HepG2 (cell line): Measurements from ENCODE around the gene CAPN9. TPM values are rescaled to one million over a fixed set of nuclear protein-coding genes. Genes with fewer than 3 reads are reported as not detected.

Experiments used
- ATAC-seq: fragments of 200-7000 bp; cut with Tn5 transposase; 3 replicates; pipeline ENCODE4 v1.9.1; 2020; ENCODE audit warnings: mild to moderate bottlenecking, moderate library complexity
- BruUV-seq: library from RNA; stranded (reverse); fragments of 400-500 nt; replicated peaks from 2 replicates; lab custom pipeline; 2021; lab: Mats Ljungman, UMichigan
- CTCF ChIA-PET: fragments of 300-600 bp; formaldehyde crosslinking; extraction: SDS; loops from one replicate; lab custom pipeline; 2021; ENCODE audit warnings: low total read pairs, inconsistent platforms, low intra/inter-chr PET ratio; lab: Yijun Ruan, JAX
- POLR2A ChIA-PET: fragments of 350-600 bp; sonication (Branson Sonifier 250); formaldehyde crosslinking; loops from one replicate; lab custom pipeline; 2020; ENCODE audit warnings: antibody characterized with exemption, inconsistent platforms; lab: Yijun Ruan, JAX
- DNase-seq: peaks from one replicate; pipeline ENCODE4 v3.0.0-alpha.2; 2015; ENCODE audit warnings: low spot score
- FAIRE-seq: peaks from 3 replicates; lab custom pipeline; 2011; peaks lifted over from hg19 to GRCh38; lab: Jason Lieb, UNC
- H2AFZ ChIP-seq: one replicate; pipeline ENCODE4 v1.6.1; 2011; ENCODE audit warnings: low read length, inconsistent platforms
- H3K27ac ChIP-seq: fragments of 300-600 bp; 3 replicates; pipeline ENCODE4 v1.8.0; 2011; ENCODE audit warnings: mixed run types, mild to moderate bottlenecking, mixed read lengths, low read length, inconsistent platforms; ENCODE audit not compliant: insufficient read depth; ENCODE audit errors: extremely low read length
- H3K27me3 ChIP-seq, 2 experiments: fragments of 200-600 bp in 1 of 2; 2 replicates in 1 of 2; 3 replicates in 1 of 2; pipeline versions ENCODE4 v1.6.0 to v1.8.0; 2011; ENCODE audit warnings: low read length in 2 of 2, mild to moderate bottlenecking in 2 of 2, moderate library complexity in 2 of 2, inconsistent platforms in 1 of 2; ENCODE audit not compliant: insufficient read depth in 2 of 2, control insufficient read depth in 1 of 2
- H3K36me3 ChIP-seq, 2 experiments: fragments of 200-600 bp in 1 of 2; replicated peaks in 1 of 2; 2 replicates in 1 of 2; 3 replicates in 1 of 2; pipeline versions ENCODE4 v1.5.1 to v1.8.0; 2011; ENCODE audit warnings: low read length in 2 of 2, inconsistent platforms in 1 of 2; ENCODE audit not compliant: insufficient read depth in 2 of 2, control insufficient read depth in 1 of 2
- H3K4me1 ChIP-seq: 2 replicates; pipeline ENCODE4 v1.5.1; 2012; ENCODE audit warnings: low read length, inconsistent platforms; ENCODE audit not compliant: insufficient read depth
- H3K4me2 ChIP-seq: 2 replicates; pipeline ENCODE4 v1.6.0; 2011; ENCODE audit warnings: low read depth, low read length, inconsistent platforms
- H3K4me3 ChIP-seq, 3 experiments: fragments of 200-600 bp in 1 of 3; sonication (generic), shearing (Covaris generic) in 1 of 3; replicated peaks in 1 of 3; 2 replicates each; pipeline ENCODE4 v1.5.1; 2011 to 2016; ENCODE audit warnings: low read length in 3 of 3, inconsistent platforms in 2 of 3, low read depth in 2 of 3, mild to moderate bottlenecking in 2 of 3, control low read depth in 1 of 3, mixed read lengths in 1 of 3; ENCODE audit not compliant: insufficient read depth in 1 of 3
- H3K79me2 ChIP-seq: one replicate; pipeline ENCODE4 v1.6.1; 2011; ENCODE audit warnings: low read length, inconsistent platforms; ENCODE audit not compliant: insufficient read depth
- H3K9ac ChIP-seq: 2 replicates; pipeline ENCODE4 v1.6.0; 2011; ENCODE audit warnings: mild to moderate bottlenecking, low read depth, low read length, inconsistent platforms; ENCODE audit not compliant: insufficient read depth
- H3K9me3 ChIP-seq: 2 replicates; pipeline ENCODE4 v1.5.1; 2012; ENCODE audit warnings: mild to moderate bottlenecking, low read length
- H4K20me1 ChIP-seq: 2 replicates; pipeline ENCODE4 v1.6.0; 2011; ENCODE audit warnings: inconsistent platforms, mild to moderate bottlenecking, low read length, moderate library complexity; ENCODE audit not compliant: insufficient read depth
- FOXA1 ChIP-seq, 2 experiments: fragments of 450-650 bp in 1 of 2; sonication (generic) in 1 of 2; formaldehyde crosslinking in 1 of 2; IDR thresholded peaks; 2 replicates each; pipeline versions ENCODE4 v1.4.0 to v1.6.1; 2016 to 2020; ENCODE audit warnings: missing genetic modification reagents in 1 of 2
- KLF12 ChIP-seq: sonication (generic); formaldehyde crosslinking; IDR thresholded peaks from 2 replicates; pipeline ENCODE4 v1.4.0; 2020; ENCODE audit warnings: missing genetic modification reagents, borderline replicate concordance
- MAF1 ChIP-seq: sonication (generic); formaldehyde crosslinking; IDR thresholded peaks from 2 replicates; pipeline ENCODE4 v1.5.0; 2020; ENCODE audit warnings: missing genetic modification reagents, borderline replicate concordance
- MXI1 ChIP-seq: IDR thresholded peaks from 3 replicates; pipeline ENCODE4 v1.6.1; 2012; ENCODE audit warnings: low read depth, low read length, inconsistent platforms, borderline replicate concordance
- PITX1 ChIP-seq: sonication (generic); formaldehyde crosslinking; IDR thresholded peaks from 2 replicates; pipeline ENCODE4 v1.5.1; 2020; ENCODE audit warnings: mild to moderate bottlenecking, missing genetic modification reagents
- TAF1 ChIP-seq: sonication (generic); formaldehyde crosslinking; IDR thresholded peaks from 2 replicates; pipeline ENCODE4 v1.4.0; 2020; ENCODE audit warnings: missing genetic modification reagents
- ZBTB25 ChIP-seq: IDR thresholded peaks from 2 replicates; pipeline ENCODE4 v1.6.1; 2018; ENCODE audit warnings: missing genetic modification reagents
- ZKSCAN8 ChIP-seq: IDR thresholded peaks from 2 replicates; pipeline ENCODE4 v1.6.1; 2016; ENCODE audit warnings: borderline replicate concordance, missing genetic modification reagents, missing compliant biosample characterization
- ZNF136 ChIP-seq: sonication (generic); formaldehyde crosslinking; IDR thresholded peaks from 2 replicates; pipeline ENCODE4 v1.8.1; 2022; ENCODE audit warnings: low read depth, mild to moderate bottlenecking, moderate library complexity, missing genetic modification reagents
- ZNF180 ChIP-seq: sonication (generic); formaldehyde crosslinking; IDR thresholded peaks from 2 replicates; pipeline ENCODE4 v1.4.0; 2020; ENCODE audit warnings: low read depth, missing genetic modification reagents, borderline replicate concordance
- ZNF607 ChIP-seq: sonication (generic); formaldehyde crosslinking; IDR thresholded peaks from 2 replicates; pipeline ENCODE4 v1.5.1; 2020; ENCODE audit warnings: missing genetic modification reagents, mild to moderate bottlenecking, borderline replicate concordance
- ZSCAN12 ChIP-seq: sonication (generic); formaldehyde crosslinking; IDR thresholded peaks from 2 replicates; pipeline ENCODE4 v1.9.0; 2021; ENCODE audit warnings: mild to moderate bottlenecking, missing genetic modification reagents
- WGBS: methylation state at CpG from one replicate; pipeline ENCODE4 v1.1.6; 2017; ENCODE audit warnings: low lambda C conversion rate; 5-methylcytosine and 5-hydroxymethylcytosine counted together
- in situ Hi-C: cut with HindIII; loops from 2 replicates; pipeline ENCODE4 v1.10.0; 2017; ENCODE audit warnings: low pct_unique_long_range_greater_than_20kb; ENCODE audit not compliant: extremely low pct_ligation_motif_present
- intact Hi-C: fragments of 100-400 bp; cut with micrococcal nuclease; formaldehyde crosslinking; loops from one replicate; pipeline ENCODE4 v1.10.0; 2022; ENCODE audit not compliant: unreplicated experiment
- polyA plus RNA-seq, 8 experiments: library from polyadenylated mRNA; depleted of rRNA in 3 of 8; stranded (reverse) in 7 of 8; unstranded in 1 of 8; fragments of >200 nt; fragmentation: Illumina TruSeq in 4 of 8; extraction: Trizol in 4 of 8; gene quantifications; 2 replicates each; pipeline versions ENCODE4 v1.2.1 to v1.2.3, GENCODE V29; 2011 to 2016; ENCODE audit warnings: low read depth in 4 of 8, missing spikeins in 1 of 8, mixed read lengths in 1 of 8; ENCODE audit not compliant: insufficient read depth in 1 of 8
- total RNA-seq, 5 experiments: library from RNA; depleted of rRNA; stranded (reverse); fragments of >200 nt; fragmentation: Illumina TruSeq; extraction: Trizol; gene quantifications; 2 replicates each; pipeline ENCODE4 v1.2.3, GENCODE V29; 2016; ENCODE audit warnings: low read depth in 1 of 5
- TF ChIP-seq, protein P1 (sequence below): sonication (generic); formaldehyde crosslinking; IDR thresholded peaks from 2 replicates; pipeline ENCODE4 v1.4.0; 2020; ENCODE audit warnings: missing genetic modification reagents
- TF ChIP-seq, protein P2 (sequence below): IDR thresholded peaks from 2 replicates; pipeline ENCODE4 v1.6.1; 2016
- TF ChIP-seq, protein P3 (sequence below): sonication (generic); formaldehyde crosslinking; IDR thresholded peaks from 2 replicates; pipeline ENCODE4 v1.4.0; 2020; ENCODE audit warnings: missing genetic modification reagents, borderline replicate concordance

Gene CAPN9
- total and polyA plus RNA-seq, 2 of the 13 experiments (the other 11 are each of a cell fraction or from before 2014, with no cell fraction given): 0.04 to 0.31 TPM

DNA sequence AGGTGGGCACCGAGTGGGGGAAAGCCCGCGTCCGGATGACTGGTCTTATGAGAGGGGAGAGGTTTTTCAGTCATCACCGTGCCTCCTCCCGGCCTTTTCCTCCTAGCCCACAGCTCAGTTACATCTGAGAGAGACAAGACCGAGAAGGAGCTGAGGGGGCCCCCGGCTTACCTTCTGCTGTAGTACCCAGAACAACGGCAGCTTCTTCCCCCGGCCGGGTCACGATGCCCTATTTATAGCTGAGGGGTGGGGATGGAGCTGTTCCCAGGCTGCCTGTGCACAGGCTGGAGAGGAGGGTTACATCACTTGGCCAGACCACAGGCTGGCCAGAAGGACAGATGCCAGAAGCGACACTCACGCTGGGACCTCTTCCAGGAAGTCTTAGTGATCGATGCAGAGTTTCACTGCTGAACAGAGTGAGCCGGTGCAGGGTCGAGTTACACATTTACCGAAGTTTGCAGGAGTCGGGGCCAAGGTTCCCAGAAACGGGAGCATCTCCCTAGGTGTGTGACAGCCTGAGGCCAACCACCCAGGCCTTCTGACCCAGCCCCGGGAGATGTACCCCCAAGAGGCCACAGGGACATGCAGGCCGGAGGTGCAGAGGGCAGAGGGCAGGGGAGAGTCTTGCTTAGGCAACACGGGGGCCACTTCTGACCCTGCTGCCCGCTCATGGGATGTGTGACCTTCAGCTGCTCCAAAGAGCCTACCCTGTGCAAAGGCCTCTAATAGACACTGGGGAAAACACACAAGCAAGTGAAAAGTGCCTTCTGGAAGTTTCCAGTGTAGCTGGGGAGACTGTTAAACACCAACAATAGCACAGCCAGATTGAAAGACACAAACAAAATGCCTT is 33.0 kb upstream of the CAPN9 start, which contains the start of gene AGT:
Gene AGT, minus strand, starts transcription at position 208 of the 850 bp plus-strand sequence. CDS start 3,299 bp downstream, outside the sequence.
- in situ Hi-C loops: no loop called here
- H3K9ac ChIP-seq: peak within 1 kb of the TSS; percentile 91
- FAIRE-seq: peak; percentile 95
- intact Hi-C loops: loop anchor here (1.0 to 10.0 kb wide), 5 partner anchors 15 to 261 kb away; partner anchors contain the start of genes ARV1 and TTC13
- H3K4me3 ChIP-seq: peak within 1 kb of the TSS; percentile 83 to 92 (median 90)
- H3K9me3 ChIP-seq: no peaks in the 10 kb centered on the region
- peak within 1 kb of the TSS; percentile 36 for H2AFZ ChIP-seq
- H3K79me2 ChIP-seq: peaks cover 50% of the 10 kb centered on the region
- H3K27ac ChIP-seq: peak within 1 kb of the TSS; percentile 93
- WGBS: 2% methylated on average over 6 of the region's 24 CpGs
- peaks cover 0 to 2% of the 10 kb centered on the region in 2 experiments; a peak in 1 of 5 replicates for H3K27me3 ChIP-seq
- ATAC-seq: peak; percentile 85
- H3K36me3 ChIP-seq: peaks cover 7 to 19% of the 10 kb centered on the region in 2 experiments
- DNase-seq: peak; percentile 95
- BruUV-seq: no TSS peak
- H3K4me1 ChIP-seq: peaks cover 61% of the 10 kb centered on the region
- ChIA-PET POLR2A (interaction anchor here (0.8 to 7.9 kb wide), 22 partner anchors 10 to 522 kb away, joined by 3 to 110 read pairs (median 5); partner anchors contain the start of genes CAPN9 and COG2), CTCF (no interaction called here)
- H3K4me2 ChIP-seq: peak within 1 kb of the TSS; percentile 97
- peaks cover 42% of the 10 kb centered on the region for H4K20me1 ChIP-seq
- peak; percentile 94; the same call in 1 of the 2 replicates for TF ChIP-seq ZKSCAN8 (CRISPR knock-in tag)
- no peak for TF ChIP-seq FOXA1 (IDR thresholded peaks at IDR 0.05)
- 0 out of 2 replicates have a peak, but pooled peaks have one; percentile 59 for TF ChIP-seq FOXA1 (CRISPR knock-in tag; IDR thresholded peaks at IDR 0.05)
- no peak for TF ChIP-seq ZSCAN12 (CRISPR knock-in tag)
- peak; percentile 87 for TF ChIP-seq ZBTB25 (CRISPR knock-in tag)
- TF ChIP-seq TAF1 (CRISPR knock-in tag): peak; percentile 88
- no peak for TF ChIP-seq ZNF607 (CRISPR knock-in tag)
- TF ChIP-seq, protein P1, sequence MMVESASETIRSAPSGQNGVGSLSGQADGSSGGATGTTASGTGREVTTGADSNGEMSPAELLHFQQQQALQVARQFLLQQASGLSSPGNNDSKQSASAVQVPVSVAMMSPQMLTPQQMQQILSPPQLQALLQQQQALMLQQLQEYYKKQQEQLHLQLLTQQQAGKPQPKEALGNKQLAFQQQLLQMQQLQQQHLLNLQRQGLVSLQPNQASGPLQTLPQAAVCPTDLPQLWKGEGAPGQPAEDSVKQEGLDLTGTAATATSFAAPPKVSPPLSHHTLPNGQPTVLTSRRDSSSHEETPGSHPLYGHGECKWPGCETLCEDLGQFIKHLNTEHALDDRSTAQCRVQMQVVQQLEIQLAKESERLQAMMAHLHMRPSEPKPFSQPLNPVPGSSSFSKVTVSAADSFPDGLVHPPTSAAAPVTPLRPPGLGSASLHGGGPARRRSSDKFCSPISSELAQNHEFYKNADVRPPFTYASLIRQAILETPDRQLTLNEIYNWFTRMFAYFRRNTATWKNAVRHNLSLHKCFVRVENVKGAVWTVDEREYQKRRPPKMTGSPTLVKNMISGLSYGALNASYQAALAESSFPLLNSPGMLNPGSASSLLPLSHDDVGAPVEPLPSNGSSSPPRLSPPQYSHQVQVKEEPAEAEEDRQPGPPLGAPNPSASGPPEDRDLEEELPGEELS (CRISPR knock-in tag): peak; percentile 87
- 0 out of 2 replicates have a peak, but pooled peaks have one; percentile 63 for TF ChIP-seq ZNF136
- TF ChIP-seq, protein P2, sequence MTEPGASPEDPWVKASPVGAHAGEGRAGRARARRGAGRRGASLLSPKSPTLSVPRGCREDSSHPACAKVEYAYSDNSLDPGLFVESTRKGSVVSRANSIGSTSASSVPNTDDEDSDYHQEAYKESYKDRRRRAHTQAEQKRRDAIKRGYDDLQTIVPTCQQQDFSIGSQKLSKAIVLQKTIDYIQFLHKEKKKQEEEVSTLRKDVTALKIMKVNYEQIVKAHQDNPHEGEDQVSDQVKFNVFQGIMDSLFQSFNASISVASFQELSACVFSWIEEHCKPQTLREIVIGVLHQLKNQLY: peak; percentile 97
- peak; percentile 93 for TF ChIP-seq PITX1 (CRISPR knock-in tag)
- TF ChIP-seq, protein P3, sequence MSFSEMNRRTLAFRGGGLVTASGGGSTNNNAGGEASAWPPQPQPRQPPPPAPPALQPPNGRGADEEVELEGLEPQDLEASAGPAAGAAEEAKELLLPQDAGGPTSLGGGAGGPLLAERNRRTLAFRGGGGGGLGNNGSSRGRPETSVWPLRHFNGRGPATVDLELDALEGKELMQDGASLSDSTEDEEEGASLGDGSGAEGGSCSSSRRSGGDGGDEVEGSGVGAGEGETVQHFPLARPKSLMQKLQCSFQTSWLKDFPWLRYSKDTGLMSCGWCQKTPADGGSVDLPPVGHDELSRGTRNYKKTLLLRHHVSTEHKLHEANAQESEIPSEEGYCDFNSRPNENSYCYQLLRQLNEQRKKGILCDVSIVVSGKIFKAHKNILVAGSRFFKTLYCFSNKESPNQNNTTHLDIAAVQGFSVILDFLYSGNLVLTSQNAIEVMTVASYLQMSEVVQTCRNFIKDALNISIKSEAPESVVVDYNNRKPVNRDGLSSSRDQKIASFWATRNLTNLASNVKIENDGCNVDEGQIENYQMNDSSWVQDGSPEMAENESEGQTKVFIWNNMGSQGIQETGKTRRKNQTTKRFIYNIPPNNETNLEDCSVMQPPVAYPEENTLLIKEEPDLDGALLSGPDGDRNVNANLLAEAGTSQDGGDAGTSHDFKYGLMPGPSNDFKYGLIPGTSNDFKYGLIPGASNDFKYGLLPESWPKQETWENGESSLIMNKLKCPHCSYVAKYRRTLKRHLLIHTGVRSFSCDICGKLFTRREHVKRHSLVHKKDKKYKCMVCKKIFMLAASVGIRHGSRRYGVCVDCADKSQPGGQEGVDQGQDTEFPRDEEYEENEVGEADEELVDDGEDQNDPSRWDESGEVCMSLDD (CRISPR knock-in tag): peak; percentile 98
- TF ChIP-seq MXI1: peak; percentile 26; the same call in 1 of the 3 replicates
- TF ChIP-seq MAF1 (CRISPR knock-in tag): 0 out of 2 replicates have a peak, but pooled peaks have one; percentile 19
- no peak for TF ChIP-seq ZNF180
- peak; percentile 26 for TF ChIP-seq KLF12 (CRISPR knock-in tag)
